GM18909 (cell line): ENCODE measurements around the gene MAPK12.

Experiments
- ATAC-seq: cut with Tn5 transposase; IDR thresholded peaks from one replicate; pipeline ENCODE4 v1.9.1; 2021; ENCODE audit warnings: mild to moderate bottlenecking; ENCODE audit not compliant: unreplicated experiment, poor library complexity

The MAPK12 gene

GRCh38 chr22:50300620-50301257 is 39.3 kb upstream of the MAPK12 start:
- no peak for ATAC-seq

DNA sequence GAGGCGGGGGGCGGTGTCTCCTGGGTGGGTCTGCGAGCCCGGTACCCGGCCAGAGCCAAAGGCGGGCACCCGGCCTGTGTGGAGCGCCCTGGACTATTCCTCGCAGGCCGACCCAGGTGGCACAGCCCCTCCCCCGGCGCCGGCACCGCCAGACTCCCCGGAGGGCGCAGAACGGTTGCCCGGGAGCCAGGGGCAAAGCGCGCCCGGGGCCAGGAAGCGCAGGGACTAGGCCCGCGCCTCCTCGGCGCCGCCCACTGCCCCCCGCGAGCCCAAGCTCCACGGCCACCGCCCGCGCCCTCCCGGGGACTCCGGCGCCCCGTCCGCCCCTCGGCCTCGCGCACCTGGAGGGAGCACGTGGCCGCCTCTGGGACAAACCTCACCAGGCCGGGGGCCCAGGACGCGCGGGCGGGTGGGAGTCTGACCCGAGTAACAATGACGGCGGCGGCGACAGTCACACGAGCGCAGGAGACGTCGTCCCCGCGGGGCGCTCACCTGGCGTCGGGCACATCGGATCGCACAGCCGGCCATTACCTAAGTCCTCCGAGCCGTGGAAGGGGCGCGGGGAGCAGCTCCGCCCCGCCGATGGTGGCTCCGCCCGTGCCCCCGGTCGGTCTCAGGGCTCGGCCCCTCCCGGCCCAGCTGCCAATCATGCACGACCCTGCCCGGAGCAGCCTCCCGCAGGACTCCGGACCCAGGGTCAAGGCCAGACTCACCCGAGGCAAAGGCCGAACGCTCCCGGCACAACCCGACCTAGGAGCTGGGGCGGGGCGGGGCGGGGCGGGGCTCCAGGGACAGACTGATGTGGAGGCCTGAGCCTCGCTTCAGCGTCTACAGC is 38.5 kb upstream of the MAPK12 start:
- no peak for ATAC-seq

DNA sequence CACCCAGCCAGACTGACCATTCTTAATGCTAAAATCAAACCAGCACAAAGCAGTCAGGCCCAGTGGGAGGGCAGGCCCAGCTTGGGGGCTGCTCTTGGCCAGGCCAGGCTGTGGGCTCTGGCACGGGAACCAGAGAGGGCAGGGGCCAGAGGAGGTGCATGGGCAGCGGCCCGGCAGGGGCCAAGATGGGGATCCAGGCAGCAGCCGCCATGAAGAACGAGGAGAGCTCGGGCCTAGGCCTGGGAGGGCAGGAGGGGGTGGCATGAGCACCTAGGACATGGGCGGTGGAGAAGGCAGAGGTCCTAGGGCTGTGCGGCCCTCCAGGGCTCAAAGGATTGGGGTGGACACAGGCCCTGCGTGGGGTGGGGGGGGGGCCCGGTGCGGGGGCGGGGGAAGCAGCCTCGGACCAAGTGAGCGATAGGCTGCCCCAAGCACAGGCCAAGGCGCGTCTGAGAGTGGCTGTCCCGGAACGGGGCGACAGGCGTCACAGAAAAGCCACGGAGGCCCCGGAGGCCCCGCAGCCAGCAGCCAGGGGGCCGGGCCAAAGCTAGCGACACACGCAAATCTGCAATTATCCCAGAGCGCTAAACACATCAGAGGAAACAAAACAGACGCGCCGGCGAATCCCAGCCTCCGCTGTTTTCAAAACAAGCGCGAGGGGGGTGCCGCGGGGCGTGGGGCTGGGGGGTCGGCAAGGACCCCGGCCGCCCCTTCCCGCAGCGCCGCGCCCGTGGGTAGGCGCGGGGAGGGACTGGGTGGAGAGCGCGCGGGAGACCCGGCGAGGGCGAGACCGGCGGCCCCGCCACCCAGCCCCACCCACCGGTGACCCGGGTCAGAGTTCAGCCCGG is 37.7 kb upstream of the MAPK12 start:
- ATAC-seq = no peak

DNA sequence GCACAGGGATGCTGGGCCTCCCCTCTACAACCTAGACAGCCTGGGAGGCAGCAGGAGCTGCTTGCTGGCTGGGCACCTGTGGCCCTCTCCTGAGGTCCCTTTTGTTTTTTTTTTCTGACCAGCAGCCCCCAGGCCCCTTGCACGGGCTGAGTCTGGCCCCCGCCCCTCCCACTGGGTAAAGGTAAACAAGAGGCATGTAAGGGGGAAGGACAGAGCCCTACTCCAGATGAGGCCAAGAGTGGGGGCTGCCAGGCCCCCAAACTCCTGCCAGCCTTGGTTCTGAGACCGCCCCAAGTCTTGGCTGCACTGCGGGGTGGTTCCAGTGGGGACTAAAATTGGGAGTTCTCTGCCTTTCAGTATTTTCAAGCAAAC is 36.8 kb upstream of the MAPK12 start:
- no peak for ATAC-seq

DNA sequence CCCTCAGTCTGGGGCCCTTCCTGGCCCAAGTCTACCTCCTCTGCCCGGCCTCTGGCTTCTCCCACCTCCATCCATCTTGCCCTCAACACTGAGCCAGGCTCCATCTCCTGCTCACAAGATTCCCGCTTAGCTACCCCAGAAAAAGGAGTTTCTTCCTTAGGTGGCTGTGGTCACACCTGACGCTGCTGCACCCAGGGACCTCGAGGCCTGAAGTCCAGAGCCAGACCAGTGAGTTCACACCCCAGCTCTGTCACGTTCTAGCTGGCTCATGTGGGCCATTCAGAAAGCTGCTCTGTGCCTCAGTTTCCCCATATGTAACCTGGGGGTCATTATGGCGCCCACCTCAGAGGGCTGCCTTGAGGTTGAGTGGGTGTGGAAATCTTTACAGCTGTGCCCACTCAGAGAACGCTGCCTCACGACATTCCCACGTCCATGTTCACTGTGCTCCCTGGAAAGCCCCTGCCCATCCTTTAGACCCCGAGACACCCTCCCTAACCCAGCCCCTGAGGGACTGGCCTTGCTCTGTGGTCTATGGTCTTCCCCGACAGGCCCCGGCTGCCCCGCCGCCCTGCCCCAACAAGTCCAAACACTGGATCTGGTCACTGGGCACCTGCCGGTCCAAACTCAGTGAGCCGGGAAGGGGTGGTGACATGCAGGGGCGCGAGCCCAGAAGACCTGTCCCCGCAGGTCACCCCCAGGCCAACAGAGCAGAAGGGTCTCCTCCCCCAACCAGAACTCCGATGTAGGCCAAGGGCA is 36.2 kb upstream of the MAPK12 start:
- no peak for ATAC-seq

- ATAC-seq = no peak
Observed at GRCh38 chr22:50296658-50297490, 35.4 kb upstream of the MAPK12 start.

DNA sequence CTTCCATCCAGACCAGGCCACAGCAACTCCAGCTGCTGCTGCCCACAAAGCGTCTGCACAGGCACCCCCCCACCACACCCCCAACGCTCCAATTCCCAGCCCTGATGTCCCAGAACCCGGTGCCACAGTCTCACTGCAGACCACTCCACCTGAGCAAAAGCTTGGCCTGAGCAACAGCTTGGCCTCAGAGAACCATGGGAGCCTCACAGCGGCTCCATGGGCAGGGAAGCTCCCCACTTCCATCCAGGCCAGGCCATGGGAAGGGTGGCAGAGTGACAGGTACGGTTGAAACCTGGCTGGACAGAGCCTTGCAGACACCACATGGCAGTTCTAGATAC is 32.8 kb upstream of the MAPK12 start:
- ATAC-seq = no peak

- ATAC-seq = no peak
Observed at GRCh38 chr22:50293441-50294318, 32.2 kb upstream of the MAPK12 start.

DNA sequence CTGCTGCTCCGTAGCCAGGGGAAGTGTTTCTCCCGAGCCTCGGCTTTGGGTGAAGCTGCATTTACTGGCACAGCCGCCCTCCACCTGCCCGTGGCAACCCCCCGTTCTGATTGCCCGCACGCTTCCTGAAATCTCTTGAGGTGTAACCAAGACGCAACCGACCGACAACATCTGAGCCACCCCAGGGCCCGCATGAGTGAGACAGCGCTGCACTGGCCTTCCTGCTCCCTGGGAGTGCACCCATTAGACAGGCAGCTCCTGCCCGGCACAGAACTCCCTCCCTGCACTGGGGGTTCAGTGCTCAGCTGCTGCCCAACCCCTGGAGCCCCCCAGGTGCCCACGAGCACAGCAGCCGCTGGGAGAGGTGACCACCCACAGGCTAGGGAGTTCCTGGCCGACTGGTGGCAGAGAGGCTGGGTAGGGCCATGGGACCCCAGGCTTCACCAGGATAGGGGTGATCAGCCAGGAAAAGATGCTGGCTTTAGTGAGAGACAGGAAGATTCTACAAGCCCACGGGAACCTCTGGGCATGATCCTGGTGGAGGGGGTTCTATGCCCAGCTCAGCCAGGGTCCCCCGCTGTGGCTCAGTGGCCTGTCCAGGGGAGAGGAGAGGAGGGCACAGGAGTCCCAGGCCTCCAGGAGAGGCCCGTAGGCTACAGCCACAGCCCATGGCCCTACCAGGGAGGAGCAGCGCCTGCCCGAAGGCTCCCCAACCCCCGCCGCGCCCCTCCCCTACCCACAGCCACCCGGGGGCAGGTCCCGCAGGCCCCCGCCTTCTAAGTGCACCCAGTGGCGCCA is 31.4 kb upstream of the MAPK12 start:
- ATAC-seq = no peak

- no peak for ATAC-seq
Observed at GRCh38 chr22:50289942-50290630, 28.6 kb upstream of the MAPK12 start.

GRCh38 chr22:50289151-50289941 is 27.9 kb upstream of the MAPK12 start:
- ATAC-seq = no peak

GRCh38 chr22:50287731-50288130 is 26.2 kb upstream of the MAPK12 start:
- ATAC-seq = no peak

- no peak for ATAC-seq
Observed at GRCh38 chr22:50286701-50287318, 25.3 kb upstream of the MAPK12 start.

GRCh38 chr22:50286275-50286674 is 24.8 kb upstream of the MAPK12 start:
- ATAC-seq = no peak

DNA sequence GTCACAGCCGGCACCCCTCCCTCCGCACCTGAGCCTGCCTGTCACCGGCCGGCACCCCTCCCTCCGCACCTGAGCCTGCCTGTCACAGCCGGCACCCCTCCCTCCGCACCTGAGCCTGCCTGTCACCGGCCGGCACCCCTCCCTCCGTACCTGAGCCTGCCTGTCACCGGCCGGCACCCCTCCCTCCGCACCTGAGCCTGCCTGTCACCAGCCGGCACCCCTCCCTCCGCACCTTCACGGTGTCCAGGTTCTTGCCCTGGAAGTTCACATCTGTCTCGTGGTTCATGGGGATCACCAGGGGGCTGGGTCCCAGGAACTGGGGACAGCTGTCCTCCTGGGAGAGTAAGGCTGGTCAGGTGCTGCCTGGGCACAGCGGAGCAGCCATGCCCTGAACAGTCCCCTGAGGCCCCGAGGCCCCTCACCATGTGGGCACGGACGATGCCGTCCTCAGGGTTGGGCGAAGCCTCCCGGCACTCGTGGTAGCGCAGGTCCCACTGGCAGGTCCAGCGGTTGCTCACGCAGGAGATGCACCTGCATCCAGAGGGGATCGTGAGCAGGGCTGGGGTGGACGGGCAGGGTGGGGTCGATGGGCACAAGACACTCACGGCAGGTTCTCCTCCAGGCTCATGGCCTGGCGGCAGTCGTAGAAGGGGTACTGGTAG is 24.2 kb upstream of the MAPK12 start:
- ATAC-seq = no peak

- no peak for ATAC-seq
Observed at GRCh38 chr22:50284479-50284878, 23.0 kb upstream of the MAPK12 start.
